UCSD-AML1 (cell line): ENCODE data around the gene RAB3IL1.

Source experiments
- DNase-seq: peaks from one replicate; lab custom pipeline; 2025; ENCODE audit not compliant: unreplicated experiment; lab: John Stamatoyannopoulos, UW

The RAB3IL1 gene

DNA sequence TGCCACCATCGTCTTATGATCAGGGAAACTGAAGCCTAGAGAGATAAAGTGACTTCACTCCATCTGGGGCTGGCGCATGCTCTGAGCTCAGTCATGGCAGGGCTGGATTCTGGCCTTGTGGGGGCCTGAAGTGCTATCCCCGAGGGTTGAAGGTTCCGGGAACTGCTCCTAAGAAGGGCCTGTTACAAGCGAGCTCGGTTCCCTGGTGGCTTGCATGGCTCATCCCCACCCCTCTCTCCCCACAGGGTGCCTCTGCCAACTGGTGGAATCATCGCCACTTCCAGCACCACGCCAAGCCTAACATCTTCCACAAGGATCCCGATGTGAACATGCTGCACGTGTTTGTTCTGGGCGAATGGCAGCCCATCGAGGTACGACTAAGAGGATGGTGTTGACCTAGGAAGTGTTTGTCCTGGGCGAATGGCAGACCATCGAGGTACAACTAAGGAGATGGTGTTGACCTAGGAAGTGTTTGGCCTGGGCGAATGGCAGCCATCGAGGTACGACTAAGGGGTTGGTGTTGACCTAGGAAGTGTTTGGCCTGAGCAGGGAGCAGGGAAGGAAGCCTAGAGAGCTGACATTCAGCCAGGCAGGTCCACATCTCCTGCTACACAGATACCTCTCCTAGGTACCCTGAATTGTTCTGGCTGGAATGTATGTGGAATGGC lies 69.3 kb downstream of the RAB3IL1 start:
- DNase-seq = no peak
